ENCODE data around the gene ATP6V0D1. TPM values are rescaled to one million over a fixed set of nuclear protein-coding genes. Genes with fewer than 3 reads are reported as not detected.

ATP6V0D1 gene
- polyA plus RNA-seq, 1 of the 3 experiments (the other 2 are of a cell fraction), result 135 TPM

DNA sequence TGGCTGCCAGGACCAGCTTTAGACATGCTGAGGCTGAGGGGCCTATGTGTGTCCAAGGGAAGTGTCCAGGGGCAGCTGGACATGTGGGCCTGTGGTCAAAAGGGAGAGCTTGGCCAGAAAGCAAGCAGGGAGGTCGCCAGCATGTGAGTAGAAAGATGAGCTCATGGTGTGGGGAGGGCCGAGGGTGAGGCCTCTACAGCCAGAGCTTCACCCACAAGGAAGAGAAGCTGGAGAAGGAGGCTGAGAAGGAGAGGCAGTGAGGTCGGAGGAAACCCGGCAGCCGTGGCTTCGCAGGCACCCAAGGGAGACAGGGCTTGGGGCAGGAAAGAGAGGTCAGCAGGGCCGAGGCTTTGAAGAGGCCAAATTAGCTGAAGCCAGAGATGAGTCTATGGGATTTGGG is 54.0 kb downstream of the ATP6V0D1 start:
- no peaks in the 10 kb centered on the region for H3K79me2 ChIP-seq (ENCODE audit: insufficient read depth)
- POLR2A ChIA-PET, result no interaction called here
- no peaks in the 10 kb centered on the region for H3F3A ChIP-seq (replicated peaks; ENCODE audit: insufficient read depth)
- H3K27ac ChIP-seq (ENCODE audit: low read depth in 2 of 2, low read length in 1 of 2), result no peak overlapping the region
- DNase-seq, result no peak
- H3K4me2 ChIP-seq, result no peak overlapping the region
- H3K27me3 ChIP-seq (ENCODE audit: insufficient read depth), result no peaks in the 10 kb centered on the region; the same call in 1 of the 2 replicates
- WGBS (ENCODE audit: low lambda C conversion rate), result 69% methylated on average over 7 of the region's 7 CpGs
- no peaks in the 10 kb centered on the region for H3K36me3 ChIP-seq (replicated peaks in 1 of 2; ENCODE audit: control insufficient read depth in 1 of 2, insufficient read depth in 2 of 2, low read length in 1 of 2)
- H2AFZ ChIP-seq (ENCODE audit: low read depth), result no peak overlapping the region
- no peaks in the 10 kb centered on the region for H4K20me1 ChIP-seq (ENCODE audit: insufficient read depth)
- H3K9me2 ChIP-seq, result no peaks in the 10 kb centered on the region
- H3K9me3 ChIP-seq, result no peaks in the 10 kb centered on the region
- TF ChIP-seq RAD21 (IDR thresholded peaks at IDR 0.05; ENCODE audit: low read length) (no peak), NRF1 (IDR thresholded peaks at IDR 0.05; ENCODE audit: low read depth, low read length) (no peak), ELF1 (IDR thresholded peaks at IDR 0.05) (no peak), SMC3 (IDR thresholded peaks at IDR 0.05; ENCODE audit: low read depth, low read length) (no peak), GATA2 (CRISPR knock-in tag; IDR thresholded peaks at IDR 0.05) (no peak), YY1 (IDR thresholded peaks at IDR 0.05; ENCODE audit: low read depth) (no peak), POLR2AphosphoS5 (IDR thresholded peaks at IDR 0.05; ENCODE audit: low read depth, low read length) (no peak), GABPA (IDR thresholded peaks at IDR 0.05; ENCODE audit: low read depth) (no peak), TAF1 (IDR thresholded peaks at IDR 0.05; ENCODE audit: borderline replicate concordance, low read depth, low read length) (no peak), EZH2phosphoT487 (IDR thresholded peaks at IDR 0.05; ENCODE audit: borderline replicate concordance, low read depth) (no peak), MEF2A (IDR thresholded peaks at IDR 0.05; ENCODE audit: borderline replicate concordance, low read depth) (no peak), TEAD4 (IDR thresholded peaks at IDR 0.05; ENCODE audit: borderline replicate concordance, insufficient read depth) (no peak)
- TF ChIP-seq, protein P1, sequence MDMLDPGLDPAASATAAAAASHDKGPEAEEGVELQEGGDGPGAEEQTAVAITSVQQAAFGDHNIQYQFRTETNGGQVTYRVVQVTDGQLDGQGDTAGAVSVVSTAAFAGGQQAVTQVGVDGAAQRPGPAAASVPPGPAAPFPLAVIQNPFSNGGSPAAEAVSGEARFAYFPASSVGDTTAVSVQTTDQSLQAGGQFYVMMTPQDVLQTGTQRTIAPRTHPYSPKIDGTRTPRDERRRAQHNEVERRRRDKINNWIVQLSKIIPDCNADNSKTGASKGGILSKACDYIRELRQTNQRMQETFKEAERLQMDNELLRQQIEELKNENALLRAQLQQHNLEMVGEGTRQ (IDR thresholded peaks at IDR 0.05; ENCODE audit: borderline replicate concordance, low read depth, low read length), result no peak
- TF ChIP-seq, protein P2, sequence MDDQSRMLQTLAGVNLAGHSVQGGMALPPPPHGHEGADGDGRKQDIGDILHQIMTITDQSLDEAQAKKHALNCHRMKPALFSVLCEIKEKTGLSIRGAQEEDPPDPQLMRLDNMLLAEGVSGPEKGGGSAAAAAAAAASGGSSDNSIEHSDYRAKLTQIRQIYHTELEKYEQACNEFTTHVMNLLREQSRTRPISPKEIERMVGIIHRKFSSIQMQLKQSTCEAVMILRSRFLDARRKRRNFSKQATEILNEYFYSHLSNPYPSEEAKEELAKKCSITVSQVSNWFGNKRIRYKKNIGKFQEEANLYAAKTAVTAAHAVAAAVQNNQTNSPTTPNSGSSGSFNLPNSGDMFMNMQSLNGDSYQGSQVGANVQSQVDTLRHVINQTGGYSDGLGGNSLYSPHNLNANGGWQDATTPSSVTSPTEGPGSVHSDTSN (IDR thresholded peaks at IDR 0.05), result no peak
- TF ChIP-seq, protein P3, sequence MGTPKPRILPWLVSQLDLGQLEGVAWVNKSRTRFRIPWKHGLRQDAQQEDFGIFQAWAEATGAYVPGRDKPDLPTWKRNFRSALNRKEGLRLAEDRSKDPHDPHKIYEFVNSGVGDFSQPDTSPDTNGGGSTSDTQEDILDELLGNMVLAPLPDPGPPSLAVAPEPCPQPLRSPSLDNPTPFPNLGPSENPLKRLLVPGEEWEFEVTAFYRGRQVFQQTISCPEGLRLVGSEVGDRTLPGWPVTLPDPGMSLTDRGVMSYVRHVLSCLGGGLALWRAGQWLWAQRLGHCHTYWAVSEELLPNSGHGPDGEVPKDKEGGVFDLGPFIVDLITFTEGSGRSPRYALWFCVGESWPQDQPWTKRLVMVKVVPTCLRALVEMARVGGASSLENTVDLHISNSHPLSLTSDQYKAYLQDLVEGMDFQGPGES (IDR thresholded peaks at IDR 0.05; ENCODE audit: low read depth, low read length), result no peak
- TF ChIP-seq, protein P4, sequence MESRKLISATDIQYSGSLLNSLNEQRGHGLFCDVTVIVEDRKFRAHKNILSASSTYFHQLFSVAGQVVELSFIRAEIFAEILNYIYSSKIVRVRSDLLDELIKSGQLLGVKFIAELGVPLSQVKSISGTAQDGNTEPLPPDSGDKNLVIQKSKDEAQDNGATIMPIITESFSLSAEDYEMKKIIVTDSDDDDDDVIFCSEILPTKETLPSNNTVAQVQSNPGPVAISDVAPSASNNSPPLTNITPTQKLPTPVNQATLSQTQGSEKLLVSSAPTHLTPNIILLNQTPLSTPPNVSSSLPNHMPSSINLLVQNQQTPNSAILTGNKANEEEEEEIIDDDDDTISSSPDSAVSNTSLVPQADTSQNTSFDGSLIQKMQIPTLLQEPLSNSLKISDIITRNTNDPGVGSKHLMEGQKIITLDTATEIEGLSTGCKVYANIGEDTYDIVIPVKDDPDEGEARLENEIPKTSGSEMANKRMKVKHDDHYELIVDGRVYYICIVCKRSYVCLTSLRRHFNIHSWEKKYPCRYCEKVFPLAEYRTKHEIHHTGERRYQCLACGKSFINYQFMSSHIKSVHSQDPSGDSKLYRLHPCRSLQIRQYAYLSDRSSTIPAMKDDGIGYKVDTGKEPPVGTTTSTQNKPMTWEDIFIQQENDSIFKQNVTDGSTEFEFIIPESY (IDR thresholded peaks at IDR 0.05; ENCODE audit: borderline replicate concordance, low read depth), result no peak
- TF ChIP-seq, protein P5, sequence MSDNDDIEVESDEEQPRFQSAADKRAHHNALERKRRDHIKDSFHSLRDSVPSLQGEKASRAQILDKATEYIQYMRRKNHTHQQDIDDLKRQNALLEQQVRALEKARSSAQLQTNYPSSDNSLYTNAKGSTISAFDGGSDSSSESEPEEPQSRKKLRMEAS (IDR thresholded peaks at IDR 0.05; ENCODE audit: low read depth), result no peak
- CTCF ChIA-PET, result interaction anchor here (0.6 to 5.9 kb wide), 11 partner anchors 9 to 108 kb away, joined by 3 to 76 read pairs (median 6); partner anchors contain the start of genes ATP6V0D1, KCTD19, LRRC36 and ZDHHC1
- H3K9ac ChIP-seq, result no peak overlapping the region
- H3K4me1 ChIP-seq (ENCODE audit: control insufficient read depth in 1 of 2, insufficient read depth in 2 of 2, low read depth in 1 of 2, low read length in 1 of 2), result peaks cover 0 to 12% of the 10 kb centered on the region in 2 experiments; a peak in 1 of 4 replicates
- no peak overlapping the region for H3K4me3 ChIP-seq (ENCODE audit: low read depth in 2 of 2, low read length in 1 of 2)

Measured in SK-N-SH (cell line).